ENCODE results near the gene P2RY14.

GRCh38 chr3:151205482-151205881 lies 72.9 kb downstream of the P2RY14 start:
- TF ChIP-seq REST (IDR thresholded peaks at IDR 0.05; ENCODE audit: insufficient read depth in 1 of 2, low read depth in 2 of 2, low read length in 2 of 2) (no peak), POLR2AphosphoS5 (IDR thresholded peaks at IDR 0.05; ENCODE audit: low read depth, low read length) (no peak)
